Ovary (tissue), 3 donors: ENCODE results near the gene MRPL21.

ENCODE experiments used
- CTCF ChIP-seq, 3 donors: fragments of 450-650 bp in 2 of 3; fragments of 200-600 bp in 1 of 3; IDR thresholded peaks; one replicate each; pipeline versions ENCODE4 v1.5.1 to v1.8.0; 2016 to 2022; ENCODE audit warnings: antibody characterized with exemption in 3 of 3, mild to moderate bottlenecking in 1 of 3
- EP300 ChIP-seq: sonication (generic); formaldehyde crosslinking; IDR thresholded peaks from one replicate; pipeline ENCODE4 v1.6.1; 2017; ENCODE audit warnings: antibody characterized with exemption
- POLR2A ChIP-seq: fragments of 450-650 bp; IDR thresholded peaks from one replicate; pipeline ENCODE4 v1.6.1; 2017; ENCODE audit warnings: antibody characterized with exemption, mild to moderate bottlenecking, moderate library complexity
- donor health status: DM: no; HTN: no; CAD: no.

- no peak for TF ChIP-seq CTCF (IDR thresholded peaks at IDR 0.05)
- TF ChIP-seq EP300: no peak
- TF ChIP-seq POLR2A: no peak
These were observed 8.1 kb upstream of the MRPL21 start for GRCh38 chr11:68911731-68912130.
